Gastroesophageal sphincter (tissue), 4 donors: Measurements from ENCODE around the gene ESRRA. TPM values are rescaled to one million over a fixed set of nuclear protein-coding genes. Genes with fewer than 3 reads are reported as not detected.
"Not testable (repeated sequence)": the region's sequence is repeated elsewhere in the genome, so short reads cannot be mapped to it uniquely, and the experiment has no call there.

ENCODE experiments used
- ATAC-seq: fragments of 150-250 bp; one replicate; pipeline ENCODE4 v1.9.1; 2016; ENCODE audit warnings: mild to moderate bottlenecking, moderate library complexity
- H3K27ac ChIP-seq, 4 donors: fragments of 200-600 bp; sonication (generic) in 3 of 4; 1 replicate in 3 of 4; 2 replicates in 1 of 4; pipeline ENCODE4 v1.5.1; 2016 to 2019
- H3K27me3 ChIP-seq: fragments of 200-600 bp; sonication (generic); one replicate; pipeline ENCODE4 v1.5.1; 2019
- H3K36me3 ChIP-seq, 2 donors: fragments of 200-600 bp; sonication (generic); one replicate each; pipeline ENCODE4 v1.5.1; 2019; ENCODE audit warnings: control low read depth in 1 of 2
- H3K4me1 ChIP-seq, 3 donors: fragments of 200-600 bp; sonication (generic); 1 replicate in 2 of 3; 2 replicates in 1 of 3; pipeline ENCODE4 v1.5.1; 2016 to 2019; ENCODE audit warnings: control low read depth in 2 of 3
- H3K4me3 ChIP-seq, 2 donors: fragments of 200-600 bp; sonication (generic); one replicate each; pipeline ENCODE4 v1.5.1; 2019; ENCODE audit warnings: mild to moderate bottlenecking in 1 of 2, moderate library complexity in 1 of 2
- H3K9me3 ChIP-seq, 3 donors: fragments of 200-600 bp; sonication (generic); one replicate each; pipeline ENCODE4 v1.5.1; 2017 to 2019; ENCODE audit warnings: control low read depth in 2 of 3
- EP300 ChIP-seq: sonication (generic); formaldehyde crosslinking; IDR thresholded peaks from one replicate; pipeline ENCODE4 v1.6.1; 2017; ENCODE audit warnings: antibody characterized with exemption, mild to moderate bottlenecking
- POLR2A ChIP-seq, 2 donors: fragments of 450-650 bp; IDR thresholded peaks; one replicate each; pipeline ENCODE4 v1.6.1; 2017; ENCODE audit warnings: antibody characterized with exemption in 2 of 2, mild to moderate bottlenecking in 2 of 2, moderate library complexity in 1 of 2
- POLR2AphosphoS5 ChIP-seq: sonication (generic); formaldehyde crosslinking; IDR thresholded peaks from one replicate; pipeline ENCODE4 v1.6.1; 2017; ENCODE audit warnings: antibody characterized with exemption
- WGBS, 2 donors: methylation state at CpG; one replicate each; pipeline ENCODE4 v1.1.5; 2018; ENCODE audit warnings: low coverage in 1 of 2; 5-methylcytosine and 5-hydroxymethylcytosine counted together
- total RNA-seq, 4 donors: library from RNA; depleted of rRNA; stranded (reverse); fragments of >200 nt; gene quantifications; one replicate each; pipeline ENCODE4 v1.1.0, GENCODE V29; 2016
- TF ChIP-seq, protein P1 (sequence below), 4 experiments: fragments of 200-600 bp in 2 of 4; fragments of 450-650 bp in 2 of 4; sonication (generic) in 1 of 4; IDR thresholded peaks; one replicate each; pipeline ENCODE4 v1.5.1; 2017 to 2019; ENCODE audit warnings: antibody characterized with exemption in 4 of 4, mild to moderate bottlenecking in 2 of 4, moderate library complexity in 2 of 4

Gene ESRRA
- total RNA-seq, 4 donors from 2014 or later: 39.8 to 77.1 (median 71.2) TPM

- Histone ChIP-seq H3K4me1 (peaks cover 0 to 15% (median 7%) of the 10 kb centered on the region in 3 donors), H3K36me3 (peaks cover 0 to 34% of the 10 kb centered on the region in 2 donors), H3K4me3 (no peak overlapping the region), H3K27ac (no peak overlapping the region), H3K9me3 (no peaks in the 10 kb centered on the region), H3K27me3 (no peaks in the 10 kb centered on the region)
- no CpG with 5 or more reads among the region's 5 CpGs for WGBS, 2 donors
- ATAC-seq: no peak
- TF ChIP-seq EP300 (no peak), POLR2AphosphoS5 (no peak)
Measured at GRCh38 chr11:64323373-64323772, 18.0 kb downstream of the ESRRA start.

DNA sequence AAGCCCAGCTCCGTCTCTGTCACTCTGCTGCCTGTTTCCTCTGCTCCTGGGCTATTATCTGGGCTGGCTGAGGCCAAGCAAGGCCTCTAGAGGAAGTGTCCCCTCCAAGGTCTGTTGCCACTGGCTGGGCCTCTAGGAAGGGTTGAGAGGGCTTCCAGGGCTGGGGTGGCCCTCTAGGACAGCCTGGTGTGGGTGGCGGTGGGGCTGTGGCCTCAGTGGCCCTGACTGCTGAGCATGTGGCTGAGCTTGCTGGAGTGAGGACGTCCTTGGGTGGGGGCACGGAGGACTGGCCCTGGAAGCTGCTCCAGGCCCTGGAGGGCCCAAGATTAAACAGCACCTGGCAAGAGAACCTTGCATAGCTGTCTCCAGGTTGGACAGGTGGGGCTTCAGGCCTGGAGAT is 18.7 kb downstream of the ESRRA start:
- not testable (repeated sequence) for H3K27ac ChIP-seq, ATAC-seq, H3K4me1 ChIP-seq, H3K9me3 ChIP-seq, H3K4me3 ChIP-seq, H3K27me3 ChIP-seq
- peaks cover 0 to 34% of the 10 kb centered on the region in 2 donors for H3K36me3 ChIP-seq
- 80% methylated on average over 1 of the region's 4 CpGs; no CpG with 5 or more reads in 1 of the 2 donors for WGBS, 2 donors

- Histone ChIP-seq H3K4me1 (no peaks in the 10 kb centered on the region), H3K27ac (no peak overlapping the region), H3K36me3 (peaks cover 0 to 32% of the 10 kb centered on the region in 2 donors), H3K9me3 (no peaks in the 10 kb centered on the region), H3K4me3 (no peak overlapping the region), H3K27me3 (peaks cover 3% of the 10 kb centered on the region)
- ATAC-seq: no peak
- TF ChIP-seq, protein P1, sequence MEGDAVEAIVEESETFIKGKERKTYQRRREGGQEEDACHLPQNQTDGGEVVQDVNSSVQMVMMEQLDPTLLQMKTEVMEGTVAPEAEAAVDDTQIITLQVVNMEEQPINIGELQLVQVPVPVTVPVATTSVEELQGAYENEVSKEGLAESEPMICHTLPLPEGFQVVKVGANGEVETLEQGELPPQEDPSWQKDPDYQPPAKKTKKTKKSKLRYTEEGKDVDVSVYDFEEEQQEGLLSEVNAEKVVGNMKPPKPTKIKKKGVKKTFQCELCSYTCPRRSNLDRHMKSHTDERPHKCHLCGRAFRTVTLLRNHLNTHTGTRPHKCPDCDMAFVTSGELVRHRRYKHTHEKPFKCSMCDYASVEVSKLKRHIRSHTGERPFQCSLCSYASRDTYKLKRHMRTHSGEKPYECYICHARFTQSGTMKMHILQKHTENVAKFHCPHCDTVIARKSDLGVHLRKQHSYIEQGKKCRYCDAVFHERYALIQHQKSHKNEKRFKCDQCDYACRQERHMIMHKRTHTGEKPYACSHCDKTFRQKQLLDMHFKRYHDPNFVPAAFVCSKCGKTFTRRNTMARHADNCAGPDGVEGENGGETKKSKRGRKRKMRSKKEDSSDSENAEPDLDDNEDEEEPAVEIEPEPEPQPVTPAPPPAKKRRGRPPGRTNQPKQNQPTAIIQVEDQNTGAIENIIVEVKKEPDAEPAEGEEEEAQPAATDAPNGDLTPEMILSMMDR (IDR thresholded peaks at IDR 0.05): no peak
- no peak for TF ChIP-seq EP300
- no peak for TF ChIP-seq POLR2AphosphoS5
- 73 to 80% methylated on average over 5 to 10 of the region's 11 CpGs for WGBS, 2 donors
Measured at GRCh38 chr11:64324692-64325469, 19.6 kb downstream of the ESRRA start.

GRCh38 chr11:64327375-64327774 is 22.1 kb downstream of the ESRRA start:
- Histone ChIP-seq H3K9me3 (no peaks in the 10 kb centered on the region), H3K4me1 (peaks cover 0 to 7% (median 0%) of the 10 kb centered on the region in 3 donors)
- ATAC-seq: no peak

DNA sequence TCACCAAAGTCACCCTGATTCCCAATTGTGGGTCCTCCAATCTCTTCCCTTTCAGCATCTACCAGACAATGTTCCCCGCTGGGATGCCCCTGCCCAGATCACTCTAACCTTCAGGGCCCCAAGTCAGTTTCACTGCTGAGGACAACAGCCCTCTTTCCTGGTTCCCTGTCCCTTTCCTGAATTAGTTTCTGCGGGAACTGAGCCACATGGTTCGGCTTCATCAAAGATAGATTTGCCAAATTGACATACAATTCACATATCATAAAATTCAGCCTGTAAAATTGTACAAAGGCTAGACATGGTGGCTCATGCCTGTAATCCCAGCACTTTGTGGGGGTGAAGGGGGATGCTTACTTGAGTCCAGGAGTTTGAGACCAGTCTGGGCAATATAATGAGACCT is 22.7 kb downstream of the ESRRA start:
- Histone ChIP-seq H3K27ac (no peak overlapping the region), H3K4me1 (peaks cover 0 to 7% (median 0%) of the 10 kb centered on the region in 3 donors), H3K27me3 (peaks cover 3% of the 10 kb centered on the region), H3K4me3 (no peak overlapping the region), H3K36me3 (peaks cover 0 to 1% of the 10 kb centered on the region in 2 donors), H3K9me3 (no peaks in the 10 kb centered on the region)
- no peak for ATAC-seq
- TF ChIP-seq POLR2AphosphoS5 (no peak), POLR2A (IDR thresholded peaks at IDR 0.05) (no peak), EP300 (no peak)
- TF ChIP-seq, protein P1 (IDR thresholded peaks at IDR 0.05): no peak
- WGBS, 2 donors: 74 to 78% methylated on average over 2 of the region's 3 CpGs

More at GRCh38 chr11:64327375-64327774, 22.1 kb downstream of the ESRRA start:
- WGBS, 2 donors: 60 to 85% methylated on average over 2 of the region's 2 CpGs
- TF ChIP-seq POLR2AphosphoS5 (no peak), EP300 (no peak), POLR2A (IDR thresholded peaks at IDR 0.05) (no peak)
- TF ChIP-seq, protein P1 (IDR thresholded peaks at IDR 0.05): no peak
- H3K4me3 ChIP-seq: no peak overlapping the region
- H3K27ac ChIP-seq: no peak overlapping the region
- H3K36me3 ChIP-seq: peaks cover 0 to 7% of the 10 kb centered on the region in 2 donors
- H3K27me3 ChIP-seq: peaks cover 3% of the 10 kb centered on the region

GRCh38 chr11:64330888-64331287 is 25.6 kb downstream of the ESRRA start:
- 62% methylated on average over 4 of the region's 11 CpGs; no CpG with 5 or more reads in 1 of the 2 donors for WGBS, 2 donors
- H3K27me3 ChIP-seq: peaks cover 3% of the 10 kb centered on the region

More at GRCh38 chr11:64330888-64331287, 25.6 kb downstream of the ESRRA start:
- no peaks in the 10 kb centered on the region for H3K36me3 ChIP-seq
- ATAC-seq: no peak
- no peaks in the 10 kb centered on the region for H3K9me3 ChIP-seq
- TF ChIP-seq POLR2AphosphoS5 (no peak), EP300 (no peak), POLR2A (IDR thresholded peaks at IDR 0.05) (no peak)
- TF ChIP-seq, protein P1 (IDR thresholded peaks at IDR 0.05): no peak
- peaks cover 0 to 7% (median 0%) of the 10 kb centered on the region in 3 donors for H3K4me1 ChIP-seq
- H3K27ac ChIP-seq: no peak overlapping the region
- H3K4me3 ChIP-seq: no peak overlapping the region
